Body of pancreas (tissue), 4 donors: Measurements from ENCODE around the gene SSUH2. TPM values are rescaled to one million over a fixed set of nuclear protein-coding genes. Genes with fewer than 3 reads are reported as not detected.

Experiments used
- ATAC-seq: fragments of 150-250 bp; one replicate; pipeline ENCODE4 v1.9.1; 2016
- DNase-seq, 4 donors: peaks; one replicate each; pipeline ENCODE4 v3.0.0-alpha.2; 2019
- H3K27ac ChIP-seq, 4 donors: fragments of 200-600 bp; sonication (generic); 1 replicate in 3 of 4; 2 replicates in 1 of 4; pipeline versions ENCODE4 v1.5.1 to v1.6.1; 2016 to 2019; ENCODE audit warnings: mild to moderate bottlenecking in 1 of 4, mixed read lengths in 1 of 4, moderate library complexity in 1 of 4
- H3K27me3 ChIP-seq, 2 donors: fragments of 200-600 bp; sonication (generic); one replicate each; pipeline ENCODE4 v1.6.0; 2016; ENCODE audit warnings: mild to moderate bottlenecking in 1 of 2
- H3K36me3 ChIP-seq, 2 donors: fragments of 200-600 bp; sonication (generic); replicated peaks in 1 of 2; 2 replicates each; pipeline ENCODE4 v1.5.1; 2016; ENCODE audit warnings: low read depth in 2 of 2; ENCODE audit not compliant: insufficient read depth in 1 of 2
- H3K4me1 ChIP-seq: fragments of 200-600 bp; sonication (generic); one replicate; pipeline ENCODE4 v1.6.0; 2016
- H3K4me3 ChIP-seq, 2 donors: fragments of 200-600 bp; sonication (generic); 1 replicate in 1 of 2; 2 replicates in 1 of 2; pipeline ENCODE4 v1.5.1; 2016 to 2019
- H3K9me3 ChIP-seq, 3 donors: fragments of 200-600 bp; sonication (generic); 1 replicate in 2 of 3; 2 replicates in 1 of 3; pipeline ENCODE4 v1.5.1; 2016
- CTCF ChIP-seq, 7 experiments: fragments of 450-650 bp in 4 of 7; fragments of 200-600 bp in 3 of 7; sonication (generic) in 3 of 7; IDR thresholded peaks; one replicate each; pipeline ENCODE4 v1.5.1; 2016 to 2019; ENCODE audit warnings: antibody characterized with exemption in 7 of 7
- POLR2A ChIP-seq, 3 donors: fragments of 450-650 bp; IDR thresholded peaks; one replicate each; pipeline ENCODE4 v1.6.1; 2016; ENCODE audit warnings: antibody characterized with exemption in 3 of 3, mild to moderate bottlenecking in 2 of 3
- WGBS, 2 donors: methylation state at CpG; one replicate each; pipeline ENCODE4 v1.1.5; 2017; 5-methylcytosine and 5-hydroxymethylcytosine counted together
- intact Hi-C: fragments of 100-400 bp; cut with DNase I; formaldehyde crosslinking; loops from one replicate; pipeline ENCODE4 v1.15.1; 2023
- total RNA-seq, 2 donors: library from RNA; depleted of rRNA; stranded (reverse); fragments of >200 nt; gene quantifications; one replicate each; pipeline ENCODE4 v1.1.0, GENCODE V29; 2016

SSUH2 gene
- total RNA-seq, 2 donors from 2014 or later, result 0.26 to 0.33 TPM

- intact Hi-C loops, result no loop called here
- no peak overlapping the region for H3K27ac ChIP-seq
- H3K27me3 ChIP-seq, result no peaks in the 10 kb centered on the region
- WGBS, 2 donors, result 77 to 97% methylated on average over 3 to 5 of the region's 5 CpGs
- no peak for DNase-seq
- H3K4me3 ChIP-seq, result no peak overlapping the region
- TF ChIP-seq POLR2A (IDR thresholded peaks at IDR 0.05) (no peak), CTCF (IDR thresholded peaks at IDR 0.05) (no peak)
- no peaks in the 10 kb centered on the region for H3K36me3 ChIP-seq
- H3K9me3 ChIP-seq, result no peaks in the 10 kb centered on the region
- no peaks in the 10 kb centered on the region for H3K4me1 ChIP-seq
- peak; percentile 35 for ATAC-seq
These were observed 67.6 kb downstream of the SSUH2 start for GRCh38 chr3:8576841-8577571.

GRCh38 chr3:8576436-8576835, 68.2 kb downstream of the SSUH2 start:
- no peak for TF ChIP-seq CTCF (IDR thresholded peaks at IDR 0.05)
- no peak for TF ChIP-seq POLR2A (IDR thresholded peaks at IDR 0.05)
- Histone ChIP-seq H3K9me3 (no peaks in the 10 kb centered on the region), H3K4me1 (no peaks in the 10 kb centered on the region), H3K27me3 (no peaks in the 10 kb centered on the region), H3K36me3 (no peaks in the 10 kb centered on the region), H3K4me3 (no peak overlapping the region), H3K27ac (no peak overlapping the region)
- intact Hi-C loops, result no loop called here
- ATAC-seq, result no peak
- no peak for DNase-seq
- WGBS, 2 donors, result 81 to 93% methylated on average over 6 of the region's 6 CpGs

- Histone ChIP-seq H3K4me3 (no peak overlapping the region), H3K27me3 (no peaks in the 10 kb centered on the region), H3K27ac (no peak overlapping the region), H3K9me3 (no peaks in the 10 kb centered on the region), H3K4me1 (no peaks in the 10 kb centered on the region), H3K36me3 (no peaks in the 10 kb centered on the region)
- ATAC-seq (no peak), DNase-seq (no peak)
- TF ChIP-seq CTCF (IDR thresholded peaks at IDR 0.05), result no peak
- no peak for TF ChIP-seq POLR2A (IDR thresholded peaks at IDR 0.05)
- intact Hi-C loops, result no loop called here
- 90 to 91% methylated on average over 5 of the region's 5 CpGs for WGBS, 2 donors
These were observed 69.1 kb downstream of the SSUH2 start for GRCh38 chr3:8575364-8576104.

GRCh38 chr3:8574670-8575322, 69.8 kb downstream of the SSUH2 start:
- Histone ChIP-seq H3K4me3 (no peak overlapping the region), H3K9me3 (no peaks in the 10 kb centered on the region), H3K36me3 (no peaks in the 10 kb centered on the region), H3K4me1 (no peaks in the 10 kb centered on the region), H3K27ac (no peak overlapping the region), H3K27me3 (no peaks in the 10 kb centered on the region)
- WGBS, 2 donors, result 83 to 90% methylated on average over 5 of the region's 5 CpGs
- TF ChIP-seq POLR2A (IDR thresholded peaks at IDR 0.05) (no peak), CTCF (IDR thresholded peaks at IDR 0.05) (no peak)
- DNase-seq (no peak), ATAC-seq (no peak)
- intact Hi-C loops, result no loop called here
